ENCODE results near the gene KIF5A. TPM values are rescaled to one million over a fixed set of nuclear protein-coding genes. Genes with fewer than 3 reads are reported as not detected.

KIF5A gene
- total RNA-seq, 1 donor from 2014 or later: 2.5 TPM

DNA sequence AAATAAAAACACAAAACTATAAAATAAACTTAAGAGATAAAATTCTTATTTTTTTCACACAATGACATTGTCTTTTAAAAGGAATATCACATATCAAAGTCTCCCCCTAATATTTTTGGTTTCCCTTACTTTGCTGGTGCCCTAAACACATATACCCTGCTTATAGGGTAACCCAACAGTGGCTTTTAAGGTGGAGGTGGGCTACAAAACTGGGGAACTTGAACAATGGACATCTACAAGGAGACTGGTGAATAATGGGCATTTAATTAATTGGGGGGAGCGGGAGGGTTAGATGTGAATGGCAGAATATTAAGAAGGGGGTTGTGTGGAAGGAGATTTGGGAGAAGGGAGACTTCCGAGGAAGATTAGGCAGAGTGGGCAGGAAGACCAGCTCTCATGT is 73.5 kb downstream of the KIF5A start:
- H3K4me1 Mint-ChIP-seq (ENCODE audit: low read depth): peaks cover 11% of the 10 kb centered on the region
- H3K27ac Mint-ChIP-seq: no peak overlapping the region

DNA sequence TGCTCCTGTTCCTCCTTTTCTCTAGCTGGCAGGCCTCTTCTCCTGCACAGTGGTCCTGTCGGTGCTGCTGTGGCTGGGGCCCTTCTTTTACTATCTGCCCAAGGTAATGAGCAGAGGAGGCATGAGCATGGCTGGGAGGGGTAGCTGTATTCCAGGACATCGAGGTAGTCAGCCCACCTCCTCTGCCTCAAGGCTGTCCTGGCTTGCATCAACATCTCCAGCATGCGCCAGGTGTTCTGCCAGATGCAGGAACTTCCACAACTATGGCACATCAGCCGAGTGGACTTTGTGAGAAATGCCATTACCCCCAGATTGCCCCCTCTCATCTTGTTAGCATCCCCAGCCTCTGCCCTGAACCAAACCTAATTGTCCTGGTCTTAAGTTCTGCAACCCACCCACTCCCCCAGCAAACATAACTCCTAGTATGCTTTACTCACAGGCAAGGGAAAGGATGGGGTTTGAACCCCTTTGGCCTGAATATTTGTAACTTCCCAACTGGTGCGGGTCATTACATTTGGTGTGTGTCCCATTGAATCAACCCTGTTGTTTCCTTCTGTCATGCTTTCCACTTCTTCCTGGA is 74.1 kb downstream of the KIF5A start:
- Mint-ChIP-seq H3K27me3 (peaks cover 95% of the 10 kb centered on the region), H3K4me1 (ENCODE audit: low read depth) (peaks cover 11% of the 10 kb centered on the region), H3K27ac (no peak overlapping the region), H3K4me3 (ENCODE audit: low read depth) (no peak overlapping the region), H3K9me3 (ENCODE audit: low read depth) (no peaks in the 10 kb centered on the region), H3K36me3 (ENCODE audit: insufficient read depth) (peaks cover under 1% of the 10 kb centered on the region)
- DNase-seq (ENCODE audit: low spot score, unreplicated experiment): no peak
- TF ChIP-seq, protein P1, sequence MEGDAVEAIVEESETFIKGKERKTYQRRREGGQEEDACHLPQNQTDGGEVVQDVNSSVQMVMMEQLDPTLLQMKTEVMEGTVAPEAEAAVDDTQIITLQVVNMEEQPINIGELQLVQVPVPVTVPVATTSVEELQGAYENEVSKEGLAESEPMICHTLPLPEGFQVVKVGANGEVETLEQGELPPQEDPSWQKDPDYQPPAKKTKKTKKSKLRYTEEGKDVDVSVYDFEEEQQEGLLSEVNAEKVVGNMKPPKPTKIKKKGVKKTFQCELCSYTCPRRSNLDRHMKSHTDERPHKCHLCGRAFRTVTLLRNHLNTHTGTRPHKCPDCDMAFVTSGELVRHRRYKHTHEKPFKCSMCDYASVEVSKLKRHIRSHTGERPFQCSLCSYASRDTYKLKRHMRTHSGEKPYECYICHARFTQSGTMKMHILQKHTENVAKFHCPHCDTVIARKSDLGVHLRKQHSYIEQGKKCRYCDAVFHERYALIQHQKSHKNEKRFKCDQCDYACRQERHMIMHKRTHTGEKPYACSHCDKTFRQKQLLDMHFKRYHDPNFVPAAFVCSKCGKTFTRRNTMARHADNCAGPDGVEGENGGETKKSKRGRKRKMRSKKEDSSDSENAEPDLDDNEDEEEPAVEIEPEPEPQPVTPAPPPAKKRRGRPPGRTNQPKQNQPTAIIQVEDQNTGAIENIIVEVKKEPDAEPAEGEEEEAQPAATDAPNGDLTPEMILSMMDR (IDR thresholded peaks at IDR 0.05; ENCODE audit: unreplicated experiment): no peak

More for the DNA sequence above, 73.5 kb downstream of the KIF5A start:
- Mint-ChIP-seq H3K36me3 (ENCODE audit: insufficient read depth) (peaks cover 2% of the 10 kb centered on the region), H3K9me3 (ENCODE audit: low read depth) (no peaks in the 10 kb centered on the region), H3K27me3 (peaks cover 95% of the 10 kb centered on the region), H3K4me3 (ENCODE audit: low read depth) (no peak overlapping the region)
- DNase-seq (ENCODE audit: low spot score, unreplicated experiment): no peak
- TF ChIP-seq, protein P1 (IDR thresholded peaks at IDR 0.05; ENCODE audit: unreplicated experiment): no peak

DNA sequence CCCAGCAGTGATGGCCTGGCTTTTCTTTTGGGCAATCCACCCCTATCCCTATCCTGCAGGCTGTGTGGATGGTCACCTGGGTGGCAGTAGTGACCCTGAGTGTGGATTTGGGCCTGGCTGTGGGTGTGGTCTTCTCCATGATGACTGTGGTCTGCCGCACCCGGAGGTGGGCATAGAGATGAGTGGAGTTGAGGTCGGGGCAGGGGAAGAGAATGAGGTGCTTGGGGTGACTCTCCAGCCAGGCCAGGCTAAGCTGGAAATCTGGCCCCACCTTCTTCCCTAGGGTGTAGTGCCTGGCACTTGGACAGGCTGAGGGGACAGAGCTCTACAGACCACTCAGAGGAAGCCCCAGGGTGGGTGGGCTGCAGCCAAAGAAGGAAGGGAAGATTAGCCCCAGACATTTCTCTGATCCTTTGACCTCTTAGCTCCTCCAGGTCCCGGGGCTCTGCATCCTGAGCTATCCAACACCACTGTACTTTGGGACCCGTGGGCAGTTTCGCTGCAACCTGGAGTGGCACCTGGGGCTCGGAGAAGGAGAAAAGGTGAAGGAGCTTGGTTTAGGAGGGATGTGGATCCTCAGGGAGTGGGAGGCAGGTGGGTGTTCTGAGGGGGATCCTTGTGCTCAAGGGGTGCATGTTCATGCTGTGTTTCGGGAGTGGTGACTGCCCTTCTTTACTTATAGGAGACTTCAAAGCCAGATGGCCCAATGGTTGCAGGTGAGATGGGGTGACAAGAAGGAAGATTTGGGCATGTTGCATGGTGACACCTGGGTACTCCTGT is 74.8 kb downstream of the KIF5A start:
- no peak for DNase-seq (ENCODE audit: low spot score, unreplicated experiment)
- Mint-ChIP-seq H3K36me3 (ENCODE audit: insufficient read depth) (no peaks in the 10 kb centered on the region), H3K4me1 (ENCODE audit: low read depth) (peaks cover 9% of the 10 kb centered on the region), H3K9me3 (ENCODE audit: low read depth) (no peaks in the 10 kb centered on the region), H3K4me3 (ENCODE audit: low read depth) (no peak overlapping the region), H3K27ac (no peak overlapping the region), H3K27me3 (peaks cover 95% of the 10 kb centered on the region)
- TF ChIP-seq, protein P1 (IDR thresholded peaks at IDR 0.05; ENCODE audit: unreplicated experiment): no peak

DNA sequence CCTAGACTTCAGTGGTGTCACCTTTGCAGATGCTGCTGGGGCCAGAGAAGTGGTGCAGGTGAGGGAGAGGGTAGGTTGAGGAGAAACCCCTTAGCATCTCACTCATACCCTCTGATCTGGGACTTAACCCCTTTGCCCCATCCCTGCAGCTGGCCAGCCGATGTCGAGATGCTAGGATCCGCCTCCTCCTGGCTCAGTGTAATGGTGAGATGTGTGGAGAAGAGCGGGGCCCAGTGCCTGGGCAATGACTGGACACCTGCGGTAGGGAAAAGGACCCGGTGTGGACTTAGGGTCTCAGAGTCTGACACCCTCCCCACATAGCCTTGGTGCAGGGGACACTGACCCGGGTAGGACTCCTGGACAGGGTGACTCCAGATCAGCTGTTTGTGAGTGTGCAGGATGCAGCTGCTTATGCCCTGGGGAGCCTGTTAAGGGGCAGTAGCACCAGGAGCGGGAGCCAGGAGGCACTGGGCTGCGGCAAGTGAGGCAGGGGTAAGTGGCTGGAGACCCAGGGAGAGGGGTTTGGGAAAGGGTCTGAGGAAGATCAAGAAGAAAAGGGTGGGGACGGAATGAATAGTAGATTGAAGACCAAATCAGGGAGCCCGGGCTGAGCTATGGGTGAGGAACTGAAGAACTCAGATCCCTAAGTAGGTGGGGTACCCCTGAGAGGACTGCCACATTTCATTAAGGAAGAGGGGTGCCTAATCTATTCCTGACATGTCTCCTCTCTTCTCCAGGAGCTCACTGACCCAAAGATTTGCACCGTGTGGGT is 75.6 kb downstream of the KIF5A start:
- no peaks in the 10 kb centered on the region for H3K36me3 Mint-ChIP-seq (ENCODE audit: insufficient read depth)
- DNase-seq (ENCODE audit: low spot score, unreplicated experiment): no peak

More for the DNA sequence above, 75.6 kb downstream of the KIF5A start:
- Mint-ChIP-seq H3K4me1 (ENCODE audit: low read depth) (peaks cover 9% of the 10 kb centered on the region), H3K9me3 (ENCODE audit: low read depth) (no peaks in the 10 kb centered on the region), H3K27ac (no peak overlapping the region), H3K4me3 (ENCODE audit: low read depth) (no peak overlapping the region), H3K27me3 (peaks cover 95% of the 10 kb centered on the region)
- TF ChIP-seq, protein P1 (IDR thresholded peaks at IDR 0.05; ENCODE audit: unreplicated experiment): no peak

Data from progenitor cell of endocrine pancreas (in vitro differentiated cells).